ENCODE results near the gene FBXO38.

DNA sequence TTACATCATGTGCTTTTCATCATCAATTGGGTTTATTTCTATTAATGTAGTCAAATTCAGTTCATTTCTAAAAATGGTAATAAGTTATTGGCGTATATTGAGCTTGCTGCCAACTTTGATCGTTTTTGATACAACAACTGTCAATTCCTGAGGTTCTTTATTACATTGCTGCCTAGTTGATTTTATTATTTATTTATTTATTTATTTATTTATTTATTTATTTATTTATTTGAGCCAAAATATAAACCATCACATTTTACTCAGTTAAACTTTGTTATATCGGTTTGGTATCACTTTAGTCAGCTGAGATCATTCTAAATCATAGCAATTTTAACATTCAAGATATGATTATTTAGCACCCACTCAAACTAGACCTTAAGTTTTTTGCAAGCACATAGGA is 100.0 kb downstream of the FBXO38 start:
- no peak for TF ChIP-seq CTCF (IDR thresholded peaks at IDR 0.05)
- no peak for TF ChIP-seq POLR2A (IDR thresholded peaks at IDR 0.05)
- TF ChIP-seq POLR2AphosphoS5 (IDR thresholded peaks at IDR 0.05) = no peak
- no peak for TF ChIP-seq EP300 (IDR thresholded peaks at IDR 0.05; ENCODE audit: low read depth)
